DND-41 (cell line): Measurements from ENCODE around the gene ZNF100.
"Not testable (repeated sequence)": the region's sequence is repeated elsewhere in the genome, so short reads cannot be mapped to it uniquely, and the experiment has no call there.

Source experiments
- ATAC-seq: fragments of 200-7000 bp; cut with Tn5 transposase; 3 replicates; pipeline ENCODE4 v1.9.1; 2021; ENCODE audit warnings: low read depth; ENCODE audit not compliant: insufficient read depth
- DNase-seq: peaks from one replicate; pipeline ENCODE4 v3.0.0-alpha.2; 2020
- H2AFZ ChIP-seq: 2 replicates; pipeline ENCODE4 v1.6.0; 2012; ENCODE audit warnings: low read depth, low read length
- H3K27ac ChIP-seq: 2 replicates; pipeline ENCODE4 v1.5.1; 2012; ENCODE audit warnings: low read length, inconsistent platforms
- H3K27me3 ChIP-seq: fragments of 200-600 bp; sonication (generic); 2 replicates; pipeline ENCODE4 v1.6.0; 2012; ENCODE audit warnings: low read length, mild to moderate bottlenecking, inconsistent platforms; ENCODE audit not compliant: insufficient read depth, poor library complexity
- H3K36me3 ChIP-seq: 2 replicates; pipeline ENCODE4 v1.5.1; 2012; ENCODE audit warnings: low read length, inconsistent platforms; ENCODE audit not compliant: insufficient read depth
- H3K4me1 ChIP-seq: 2 replicates; pipeline ENCODE4 v1.5.1; 2012; ENCODE audit warnings: mild to moderate bottlenecking, low read length; ENCODE audit not compliant: insufficient read depth
- H3K4me2 ChIP-seq: 2 replicates; pipeline ENCODE4 v1.6.0; 2012; ENCODE audit warnings: mild to moderate bottlenecking, moderate library complexity, low read length, inconsistent platforms; ENCODE audit not compliant: insufficient read depth
- H3K4me3 ChIP-seq, 2 experiments: fragments of 200-600 bp in 1 of 2; shearing (Covaris generic) in 1 of 2; 2 replicates each; pipeline ENCODE4 v1.5.1; 2012 to 2016; ENCODE audit warnings: inconsistent platforms in 2 of 2, low read length in 2 of 2, mild to moderate bottlenecking in 2 of 2, low read depth in 1 of 2, moderate library complexity in 1 of 2
- H3K79me2 ChIP-seq: 2 replicates; pipeline ENCODE4 v1.6.0; 2012; ENCODE audit warnings: low read length, inconsistent platforms; ENCODE audit not compliant: insufficient read depth
- H3K9ac ChIP-seq: 2 replicates; pipeline ENCODE4 v1.6.0; 2012; ENCODE audit warnings: low read depth, mild to moderate bottlenecking, inconsistent platforms, low read length, moderate library complexity
- H3K9me3 ChIP-seq: 2 replicates; pipeline ENCODE4 v1.5.1; 2012; ENCODE audit warnings: low read length, moderate library complexity, mild to moderate bottlenecking, inconsistent platforms; ENCODE audit not compliant: insufficient read depth, severe bottlenecking
- H4K20me1 ChIP-seq: 2 replicates; pipeline ENCODE4 v1.6.0; 2012; ENCODE audit warnings: low read length; ENCODE audit not compliant: insufficient read depth
- EZH2 ChIP-seq: IDR thresholded peaks from 3 replicates; pipeline ENCODE4 v1.6.1; 2012; ENCODE audit warnings: borderline replicate concordance, low read depth, mild to moderate bottlenecking, moderate library complexity, low read length, inconsistent platforms; ENCODE audit not compliant: severe bottlenecking
- TF ChIP-seq, protein P1 (sequence below): IDR thresholded peaks from 2 replicates; pipeline ENCODE4 v1.5.1; 2012; ENCODE audit warnings: borderline replicate concordance, low read length, moderate library complexity, mild to moderate bottlenecking; ENCODE audit not compliant: poor library complexity, severe bottlenecking; ENCODE audit errors: extremely low read depth

The ZNF100 gene

DNA sequence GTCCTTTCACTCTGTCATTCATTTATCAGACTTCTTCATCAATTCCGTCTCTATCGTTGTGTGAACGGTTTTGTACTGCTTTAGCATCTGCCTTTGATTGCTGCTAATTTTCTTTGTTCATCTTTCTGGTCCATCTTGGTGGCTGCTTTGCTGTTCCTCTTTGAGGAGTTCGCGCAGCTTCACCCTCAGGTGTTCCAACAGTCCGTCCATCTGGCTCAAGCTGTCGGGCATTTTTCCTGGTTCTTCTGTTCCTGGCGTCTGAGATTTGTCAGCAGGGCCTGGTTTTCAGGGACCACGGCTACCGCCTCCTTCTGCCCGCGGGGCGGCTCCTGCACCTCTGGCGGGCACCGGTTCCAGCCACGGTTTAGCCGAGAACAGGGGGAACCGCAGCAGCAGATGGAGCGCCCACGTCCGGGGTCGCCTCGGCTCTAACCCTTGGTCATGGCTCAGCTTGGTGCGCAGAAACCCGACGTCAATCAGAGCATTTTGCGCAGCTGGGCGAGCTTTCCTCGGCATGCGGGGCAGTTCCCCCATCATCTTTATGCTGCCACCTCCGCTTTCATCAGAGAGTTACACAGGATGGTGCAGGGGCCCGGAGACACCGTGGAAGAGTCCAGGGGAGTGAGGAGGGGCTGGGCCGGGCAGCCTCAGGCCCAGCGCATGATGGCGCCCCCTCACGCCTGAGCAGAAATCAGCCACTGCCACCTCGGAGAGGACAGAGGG, 89.5 kb downstream of the ZNF100 start:
- Histone ChIP-seq H3K79me2 (peaks cover 34% of the 10 kb centered on the region), H2AFZ (peak overlapping the region; percentile 95), H3K4me2 (peak overlapping the region; percentile 67), H4K20me1 (no peaks in the 10 kb centered on the region), H3K9me3 (no peaks in the 10 kb centered on the region), H3K4me3 (peak overlapping the region; percentile 57 to 88; a peak in 3 of 4 replicates), H3K9ac (peak overlapping the region; percentile 89), H3K4me1 (peaks cover 45% of the 10 kb centered on the region), H3K27me3 (no peaks in the 10 kb centered on the region), H3K36me3 (peaks cover 4% of the 10 kb centered on the region), H3K27ac (peak overlapping the region; percentile 94)
- TF ChIP-seq, protein P1, sequence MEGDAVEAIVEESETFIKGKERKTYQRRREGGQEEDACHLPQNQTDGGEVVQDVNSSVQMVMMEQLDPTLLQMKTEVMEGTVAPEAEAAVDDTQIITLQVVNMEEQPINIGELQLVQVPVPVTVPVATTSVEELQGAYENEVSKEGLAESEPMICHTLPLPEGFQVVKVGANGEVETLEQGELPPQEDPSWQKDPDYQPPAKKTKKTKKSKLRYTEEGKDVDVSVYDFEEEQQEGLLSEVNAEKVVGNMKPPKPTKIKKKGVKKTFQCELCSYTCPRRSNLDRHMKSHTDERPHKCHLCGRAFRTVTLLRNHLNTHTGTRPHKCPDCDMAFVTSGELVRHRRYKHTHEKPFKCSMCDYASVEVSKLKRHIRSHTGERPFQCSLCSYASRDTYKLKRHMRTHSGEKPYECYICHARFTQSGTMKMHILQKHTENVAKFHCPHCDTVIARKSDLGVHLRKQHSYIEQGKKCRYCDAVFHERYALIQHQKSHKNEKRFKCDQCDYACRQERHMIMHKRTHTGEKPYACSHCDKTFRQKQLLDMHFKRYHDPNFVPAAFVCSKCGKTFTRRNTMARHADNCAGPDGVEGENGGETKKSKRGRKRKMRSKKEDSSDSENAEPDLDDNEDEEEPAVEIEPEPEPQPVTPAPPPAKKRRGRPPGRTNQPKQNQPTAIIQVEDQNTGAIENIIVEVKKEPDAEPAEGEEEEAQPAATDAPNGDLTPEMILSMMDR, result peak; percentile 74
- TF ChIP-seq EZH2, result no peak
- ATAC-seq (peak; percentile 88), DNase-seq (peak; percentile 81)

DNA sequence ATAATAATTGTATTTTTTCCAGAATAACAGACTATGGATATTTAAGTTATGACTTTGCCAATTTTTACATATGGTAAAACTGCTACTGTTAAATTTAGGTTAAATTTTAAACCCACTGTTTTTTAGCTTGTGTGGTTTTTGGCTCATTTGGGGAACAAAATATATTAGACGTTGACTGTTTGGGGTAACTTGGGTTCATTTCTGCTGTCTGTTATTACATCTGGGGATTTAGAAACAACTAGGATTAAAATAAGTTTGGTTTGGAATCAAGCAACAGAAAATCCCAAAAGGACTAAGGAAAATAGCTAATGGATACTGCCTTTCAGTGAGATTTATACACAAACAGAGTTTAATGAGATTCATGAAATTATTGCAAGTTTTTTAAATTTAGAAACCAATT, 92.9 kb downstream of the ZNF100 start:
- peaks cover 4% of the 10 kb centered on the region for H3K36me3 ChIP-seq
- TF ChIP-seq, protein P1, result no peak
- no peak for TF ChIP-seq EZH2
- H3K4me3 ChIP-seq, result no peak overlapping the region
- peaks cover 31% of the 10 kb centered on the region for H3K4me1 ChIP-seq
- no peaks in the 10 kb centered on the region for H3K9me3 ChIP-seq
- ATAC-seq (no peak), DNase-seq (no peak)
- H3K79me2 ChIP-seq, result peaks cover 34% of the 10 kb centered on the region
- H4K20me1 ChIP-seq, result no peaks in the 10 kb centered on the region
- H3K27me3 ChIP-seq, result no peaks in the 10 kb centered on the region
- H3K27ac ChIP-seq, result no peak overlapping the region
- no peak overlapping the region for H3K9ac ChIP-seq
- H3K4me2 ChIP-seq, result peak overlapping the region; percentile 67; the same call in 1 of the 2 replicates
- no peak overlapping the region for H2AFZ ChIP-seq

DNA sequence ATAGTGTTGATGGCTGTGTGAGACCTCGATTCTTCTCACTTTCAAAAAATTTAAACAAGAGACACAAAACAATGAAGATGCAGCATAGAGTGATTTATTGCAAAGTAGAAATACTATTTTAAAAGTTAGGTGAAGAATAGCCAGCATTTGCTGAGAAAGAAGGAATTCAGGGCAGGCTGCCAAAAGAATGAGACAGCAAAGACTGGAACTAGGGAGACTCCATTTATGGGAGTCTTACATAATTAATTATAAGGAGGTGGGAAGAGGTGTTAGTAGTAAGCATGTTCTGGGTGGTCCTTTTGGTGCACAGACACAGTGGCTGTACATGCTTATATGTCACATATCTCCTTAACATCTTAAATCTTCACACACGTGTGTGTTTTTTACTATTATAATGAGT, 93.9 kb downstream of the ZNF100 start:
- H3K36me3 ChIP-seq, DNase-seq, H3K9ac ChIP-seq, H3K4me2 ChIP-seq, ATAC-seq, H3K27ac ChIP-seq, H3K27me3 ChIP-seq, H4K20me1 ChIP-seq, H3K9me3 ChIP-seq, H3K4me3 ChIP-seq, H2AFZ ChIP-seq: not testable (repeated sequence)
- Histone ChIP-seq H3K4me1 (peaks cover 22% of the 10 kb centered on the region), H3K79me2 (peaks cover 29% of the 10 kb centered on the region)
